Epithelial cell of proximal tubule (primary cell): ENCODE measurements around the gene MIPOL1. TPM values are rescaled to one million over a fixed set of nuclear protein-coding genes. Genes with fewer than 3 reads are reported as not detected.

Source experiments
- DNase-seq: peaks from one replicate; pipeline ENCODE4 v3.0.0-alpha.2; 2011; ENCODE audit warnings: low read depth
- H3K4me3 ChIP-seq: 2 replicates; pipeline ENCODE4 v1.5.1; 2011; ENCODE audit warnings: low read depth, mild to moderate bottlenecking, low read length
- CTCF ChIP-seq: conservative IDR thresholded peaks from 2 replicates; pipeline ENCODE4 v1.5.1; 2012; ENCODE audit warnings: low read depth, mild to moderate bottlenecking, low read length
- total RNA-seq: library from RNA; depleted of rRNA; stranded (reverse); fragments of >200 nt; gene quantifications from 2 replicates; pipeline ENCODE4 v1.2.3, GENCODE V29; 2015

The MIPOL1 gene
- total RNA-seq, 1 donor from 2014 or later: 5.7 TPM

- no peak overlapping the region for H3K4me3 ChIP-seq
- TF ChIP-seq CTCF: no peak
- DNase-seq: no peak
Measured at GRCh38 chr14:37587881-37588666, 390.3 kb downstream of the MIPOL1 start.

GRCh38 chr14:37588667-37588955 lies 390.9 kb downstream of the MIPOL1 start:
- H3K4me3 ChIP-seq: no peak overlapping the region
- TF ChIP-seq CTCF: no peak
- DNase-seq: no peak

GRCh38 chr14:37588956-37589714 lies 391.4 kb downstream of the MIPOL1 start:
- no peak overlapping the region for H3K4me3 ChIP-seq
- no peak for TF ChIP-seq CTCF
- DNase-seq: no peak

GRCh38 chr14:37589715-37590427 lies 392.1 kb downstream of the MIPOL1 start:
- no peak for DNase-seq
- TF ChIP-seq CTCF: no peak
- no peak overlapping the region for H3K4me3 ChIP-seq

- no peak for DNase-seq
- H3K4me3 ChIP-seq: no peak overlapping the region
- TF ChIP-seq CTCF: no peak
Measured at GRCh38 chr14:37590428-37591139, 392.8 kb downstream of the MIPOL1 start.

- no peak for TF ChIP-seq CTCF
- no peak for DNase-seq
- H3K4me3 ChIP-seq: no peak overlapping the region
Measured at GRCh38 chr14:37591311-37591940, 393.7 kb downstream of the MIPOL1 start.
